Spleen (tissue), 11 donors: ENCODE measurements around the gene SMC1A. TPM values are rescaled to one million over a fixed set of nuclear protein-coding genes. Genes with fewer than 3 reads are reported as not detected.

Source experiments
- DNase-seq: peaks from one replicate; pipeline ENCODE4 v3.0.0-alpha.2; 2020
- H3K27ac ChIP-seq, 8 donors: fragments of 200-600 bp; sonication (generic) in 7 of 8; 1 replicate in 4 of 8; 2 replicates in 4 of 8; pipeline versions ENCODE4 v1.5.0 to v1.8.0; 2016 to 2021; ENCODE audit warnings: inconsistent platforms in 4 of 8, mild to moderate bottlenecking in 4 of 8, moderate library complexity in 1 of 8
- H3K27me3 ChIP-seq, 7 donors: fragments of 200-600 bp; sonication (generic) in 6 of 7; replicated peaks in 1 of 7; 1 replicate in 4 of 7; 2 replicates in 3 of 7; pipeline versions ENCODE4 v1.5.0 to v1.8.0; 2016 to 2021; ENCODE audit warnings: inconsistent platforms in 3 of 7, mild to moderate bottlenecking in 1 of 7
- H3K36me3 ChIP-seq, 6 donors: fragments of 200-600 bp; sonication (generic) in 5 of 6; 1 replicate in 4 of 6; 2 replicates in 2 of 6; pipeline versions ENCODE4 v1.5.0 to v1.8.0; 2016 to 2021; ENCODE audit warnings: inconsistent platforms in 2 of 6
- H3K4me1 ChIP-seq, 6 donors: fragments of 200-600 bp; sonication (generic) in 5 of 6; 1 replicate in 3 of 6; 2 replicates in 3 of 6; pipeline versions ENCODE4 v1.5.0 to v1.8.0; 2016 to 2021; ENCODE audit warnings: inconsistent platforms in 3 of 6
- H3K4me3 ChIP-seq, 8 donors: fragments of 200-600 bp; sonication (generic) in 7 of 8; 1 replicate in 4 of 8; 2 replicates in 4 of 8; pipeline versions ENCODE4 v1.5.0 to v1.8.0; 2016 to 2021; ENCODE audit warnings: inconsistent platforms in 4 of 8, mild to moderate bottlenecking in 4 of 8, moderate library complexity in 2 of 8
- H3K9me3 ChIP-seq, 8 donors: fragments of 200-600 bp; sonication (generic) in 7 of 8; 1 replicate in 4 of 8; 2 replicates in 4 of 8; pipeline versions ENCODE4 v1.5.0 to v1.8.0; 2016 to 2021; ENCODE audit warnings: inconsistent platforms in 4 of 8
- POLR2A ChIP-seq, 3 donors: fragments of 450-650 bp; IDR thresholded peaks; one replicate each; pipeline ENCODE4 v1.5.1; 2017; ENCODE audit warnings: antibody characterized with exemption in 3 of 3, mild to moderate bottlenecking in 1 of 3
- POLR2AphosphoS5 ChIP-seq, 3 donors: sonication (generic); formaldehyde crosslinking; IDR thresholded peaks; one replicate each; pipeline ENCODE4 v1.5.1; 2017; ENCODE audit warnings: antibody characterized with exemption in 3 of 3
- WGBS, 5 donors: extraction: QIAGEN DNeasy Blood & Tissue Kit in 3 of 5; methylation state at CpG; one replicate each; pipeline versions ENCODE4 v1.1.5 to v1.1.7; 2013 to 2018; 5-methylcytosine and 5-hydroxymethylcytosine counted together
- intact Hi-C: fragments of 100-400 bp; cut with DNase I; formaldehyde crosslinking; loops from one replicate; pipeline ENCODE4 v1.15.0; 2023; ENCODE audit warnings: low total_unique reads
- polyA plus RNA-seq, 3 donors: library from polyadenylated mRNA; stranded (reverse); fragments of 200-250 nt; gene quantifications; one replicate each; pipeline ENCODE4 v1.2.1, GENCODE V29; 2013
- total RNA-seq, 7 donors: library from RNA; depleted of rRNA in 3 of 7; stranded (reverse); fragments of >200 nt in 3 of 7; fragmentation: NEBNext Ultra II Directional in 4 of 7; extraction: Animal tissue kit (Norgen Biotek cat#: 25700) in 4 of 7; gene quantifications; one replicate each; pipeline versions ENCODE4 v1.1.0 to v1.2.1, GENCODE V29; 2016 to 2021
- TF ChIP-seq, protein P1 (sequence below), 11 experiments: fragments of 200-600 bp in 7 of 11; fragments of 450-650 bp in 4 of 11; sonication (generic) in 4 of 11; IDR thresholded peaks in 8 of 11; conservative IDR thresholded peaks in 3 of 11; 1 replicate in 7 of 11; 2 replicates in 4 of 11; pipeline versions ENCODE4 v1.4.0 to v1.8.0; 2016 to 2021; ENCODE audit warnings: antibody characterized with exemption in 11 of 11, inconsistent platforms in 4 of 11, mild to moderate bottlenecking in 1 of 11
- donor health status: healthy with polysubstance abuse.
- donor health status: DM: no; HTN: no; CAD: no; lungs with moderate emphysema.
- donor health status: DM: no; HTN: no; CAD: no.
- donor health status: Bipolar disorder and iron deficiency.
- donor health status: healthy.
- donor health status: DM: no; HTN: no; CAD: no.
- donor health status: DM: yes; HTN: yes; CAD: no.

Gene SMC1A
- total and polyA plus RNA-seq, 10 donors = 5.6 to 77.5 (median 60.1) TPM

- Histone ChIP-seq H3K4me3 (no peak overlapping the region), H3K36me3 (peaks cover 4 to 100% (median 70%) of the 10 kb centered on the region in 6 donors), H3K9me3 (no peaks in the 10 kb centered on the region), H3K27ac (no peak overlapping the region), H3K27me3 (no peaks in the 10 kb centered on the region), H3K4me1 (no peaks in the 10 kb centered on the region)
- no peak for DNase-seq
- TF ChIP-seq POLR2AphosphoS5 (IDR thresholded peaks at IDR 0.05) = no peak
- TF ChIP-seq, protein P1, sequence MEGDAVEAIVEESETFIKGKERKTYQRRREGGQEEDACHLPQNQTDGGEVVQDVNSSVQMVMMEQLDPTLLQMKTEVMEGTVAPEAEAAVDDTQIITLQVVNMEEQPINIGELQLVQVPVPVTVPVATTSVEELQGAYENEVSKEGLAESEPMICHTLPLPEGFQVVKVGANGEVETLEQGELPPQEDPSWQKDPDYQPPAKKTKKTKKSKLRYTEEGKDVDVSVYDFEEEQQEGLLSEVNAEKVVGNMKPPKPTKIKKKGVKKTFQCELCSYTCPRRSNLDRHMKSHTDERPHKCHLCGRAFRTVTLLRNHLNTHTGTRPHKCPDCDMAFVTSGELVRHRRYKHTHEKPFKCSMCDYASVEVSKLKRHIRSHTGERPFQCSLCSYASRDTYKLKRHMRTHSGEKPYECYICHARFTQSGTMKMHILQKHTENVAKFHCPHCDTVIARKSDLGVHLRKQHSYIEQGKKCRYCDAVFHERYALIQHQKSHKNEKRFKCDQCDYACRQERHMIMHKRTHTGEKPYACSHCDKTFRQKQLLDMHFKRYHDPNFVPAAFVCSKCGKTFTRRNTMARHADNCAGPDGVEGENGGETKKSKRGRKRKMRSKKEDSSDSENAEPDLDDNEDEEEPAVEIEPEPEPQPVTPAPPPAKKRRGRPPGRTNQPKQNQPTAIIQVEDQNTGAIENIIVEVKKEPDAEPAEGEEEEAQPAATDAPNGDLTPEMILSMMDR (IDR thresholded peaks at IDR 0.05 in 8 of 11, conservative IDR thresholded peaks at IDR 0.05 in 3 of 11) = no peak
- no peak for TF ChIP-seq POLR2A (IDR thresholded peaks at IDR 0.05)
- intact Hi-C loops = no loop called here
- WGBS, 5 donors = 72 to 86% (median 78%) methylated on average over 4 of the region's 4 CpGs
Measured at GRCh38 chrX:53379747-53380146, 42.7 kb downstream of the SMC1A start.

DNA sequence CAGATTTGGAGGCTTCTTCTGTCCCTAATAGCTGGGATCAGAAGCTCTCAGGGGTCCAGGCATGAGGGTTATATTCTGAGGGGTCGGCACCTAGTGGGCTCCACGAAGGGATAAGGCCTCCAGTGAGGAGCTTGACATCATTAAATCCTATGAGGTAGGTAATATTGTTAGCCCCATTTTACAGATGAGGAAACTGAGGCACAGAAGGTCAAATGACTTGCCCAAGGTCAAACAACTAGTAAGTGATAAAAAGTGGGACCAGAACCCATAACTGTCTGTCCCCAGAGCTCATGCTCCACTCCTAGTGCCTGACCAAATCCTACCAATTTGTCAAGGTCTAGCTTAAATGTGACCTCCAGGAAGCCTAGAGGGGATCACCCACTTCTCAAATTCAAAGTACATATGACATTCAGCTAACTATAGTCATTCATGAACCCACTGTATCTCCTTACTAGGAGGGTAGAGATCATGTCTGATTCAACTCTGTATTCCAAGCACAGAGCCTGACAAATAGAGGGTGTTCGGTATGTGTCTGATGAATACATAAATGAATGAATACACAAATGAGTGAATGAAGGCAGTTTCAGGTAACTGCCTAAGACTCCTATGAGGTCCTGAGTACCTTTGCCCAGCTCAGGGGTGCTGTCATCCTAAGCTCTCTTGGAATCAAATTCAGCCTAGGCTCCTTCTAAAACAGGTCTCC, 43.3 kb downstream of the SMC1A start:
- peaks cover 4 to 94% (median 67%) of the 10 kb centered on the region in 6 donors for H3K36me3 ChIP-seq
- TF ChIP-seq POLR2A (IDR thresholded peaks at IDR 0.05) (no peak), POLR2AphosphoS5 (IDR thresholded peaks at IDR 0.05) (no peak)
- TF ChIP-seq, protein P1 (IDR thresholded peaks at IDR 0.05 in 8 of 11, conservative IDR thresholded peaks at IDR 0.05 in 3 of 11) = no peak

GRCh38 chrX:53377464-53377863, 45.0 kb downstream of the SMC1A start:
- DNase-seq = no peak
- WGBS, 5 donors = 90 to 100% (median 92%) methylated on average over 2 of the region's 2 CpGs
- H3K4me1 ChIP-seq = no peaks in the 10 kb centered on the region
- TF ChIP-seq, protein P1 (IDR thresholded peaks at IDR 0.05 in 8 of 11, conservative IDR thresholded peaks at IDR 0.05 in 3 of 11) = no peak
- TF ChIP-seq POLR2A (IDR thresholded peaks at IDR 0.05) (no peak), POLR2AphosphoS5 (IDR thresholded peaks at IDR 0.05) (no peak)
- no peak overlapping the region for H3K4me3 ChIP-seq
- no peak overlapping the region for H3K27ac ChIP-seq
- peaks cover 4 to 77% (median 54%) of the 10 kb centered on the region in 6 donors for H3K36me3 ChIP-seq
- H3K9me3 ChIP-seq = no peaks in the 10 kb centered on the region
- intact Hi-C loops = no loop called here
- H3K27me3 ChIP-seq = no peaks in the 10 kb centered on the region

More for the DNA sequence above, 43.3 kb downstream of the SMC1A start:
- no peak overlapping the region for H3K4me3 ChIP-seq
- intact Hi-C loops = no loop called here
- H3K27me3 ChIP-seq = no peaks in the 10 kb centered on the region
- no peak for DNase-seq
- WGBS, 5 donors = 88 to 96% (median 93%) methylated on average over 3 of the region's 3 CpGs
- no peaks in the 10 kb centered on the region for H3K4me1 ChIP-seq
- H3K27ac ChIP-seq = no peak overlapping the region
- H3K9me3 ChIP-seq = no peaks in the 10 kb centered on the region

GRCh38 chrX:53376888-53377287, 45.6 kb downstream of the SMC1A start:
- 87 to 95% (median 91%) methylated on average over 3 to 6 of the region's 6 CpGs for WGBS, 5 donors

More at GRCh38 chrX:53376888-53377287, 45.6 kb downstream of the SMC1A start:
- Histone ChIP-seq H3K4me1 (no peaks in the 10 kb centered on the region), H3K27ac (no peak overlapping the region), H3K27me3 (no peaks in the 10 kb centered on the region), H3K36me3 (peaks cover 0 to 71% (median 49%) of the 10 kb centered on the region in 6 donors), H3K4me3 (no peak overlapping the region), H3K9me3 (no peaks in the 10 kb centered on the region)
- no peak for DNase-seq
- no peak for TF ChIP-seq POLR2A (IDR thresholded peaks at IDR 0.05)
- TF ChIP-seq, protein P1 (IDR thresholded peaks at IDR 0.05 in 8 of 11, conservative IDR thresholded peaks at IDR 0.05 in 3 of 11) = no peak
- no peak for TF ChIP-seq POLR2AphosphoS5 (IDR thresholded peaks at IDR 0.05)
- intact Hi-C loops = no loop called here
